Panc1 (cell line): ENCODE measurements around the gene TNNC1.

Source experiments
- CTCF ChIP-seq: fragments of 450-650 bp; IDR thresholded peaks from 2 replicates; pipeline ENCODE4 v1.5.1; 2017; ENCODE audit warnings: mild to moderate bottlenecking
- POLR2AphosphoS5 ChIP-seq: IDR thresholded peaks from 2 replicates; pipeline ENCODE4 v1.6.1; 2012; ENCODE audit warnings: mild to moderate bottlenecking, low read depth, low read length, moderate library complexity
- SIN3A ChIP-seq: IDR thresholded peaks from 2 replicates; pipeline ENCODE4 v1.6.1; 2012; ENCODE audit warnings: low read depth, mild to moderate bottlenecking, low read length, moderate library complexity, borderline replicate concordance; ENCODE audit not compliant: insufficient read depth
- TCF7L2 ChIP-seq: IDR thresholded peaks from 2 replicates; pipeline ENCODE4 v1.6.1; 2011; ENCODE audit warnings: mild to moderate bottlenecking, low read depth, low read length, inconsistent platforms

- TF ChIP-seq CTCF = no peak
- no peak for TF ChIP-seq TCF7L2
- no peak for TF ChIP-seq POLR2AphosphoS5
- TF ChIP-seq SIN3A = no peak
Measured at GRCh38 chr3:52488746-52489145, 34.9 kb upstream of the TNNC1 start.
